Glutamatergic neuron (in vitro differentiated cells): ENCODE results near the gene CAPS2. TPM values are rescaled to one million over a fixed set of nuclear protein-coding genes. Genes with fewer than 3 reads are reported as not detected.
A peak's percentile ranks its signal among the peaks of the same experiment; 100 is the strongest.

Experiments
- DNase-seq: peaks from one replicate; pipeline ENCODE4 v3.0.0; 2022
- H3K27ac Mint-ChIP-seq: one replicate; pipeline ENCODE4 v1.8.0; 2020; ENCODE audit warnings: mild to moderate bottlenecking, mixed read lengths, inconsistent platforms; ENCODE audit not compliant: unreplicated experiment
- H3K27me3 Mint-ChIP-seq: one replicate; pipeline ENCODE4 v1.8.0; 2020; ENCODE audit warnings: mild to moderate bottlenecking, moderate library complexity, mixed read lengths, inconsistent platforms; ENCODE audit not compliant: unreplicated experiment
- H3K36me3 Mint-ChIP-seq: one replicate; pipeline ENCODE4 v1.8.0; 2020; ENCODE audit warnings: mild to moderate bottlenecking, mixed read lengths, inconsistent platforms; ENCODE audit not compliant: unreplicated experiment
- H3K4me1 Mint-ChIP-seq: one replicate; pipeline ENCODE4 v1.8.0; 2020; ENCODE audit warnings: mild to moderate bottlenecking, low read depth, mixed read lengths, inconsistent platforms; ENCODE audit not compliant: unreplicated experiment
- H3K4me3 Mint-ChIP-seq: one replicate; pipeline ENCODE4 v1.8.0; 2020; ENCODE audit warnings: mild to moderate bottlenecking, mixed read lengths, inconsistent platforms; ENCODE audit not compliant: unreplicated experiment
- H3K9me3 Mint-ChIP-seq: one replicate; pipeline ENCODE4 v1.8.0; 2020; ENCODE audit warnings: mild to moderate bottlenecking, moderate library complexity, mixed read lengths, inconsistent platforms; ENCODE audit not compliant: unreplicated experiment
- total RNA-seq: library from RNA; stranded (reverse); fragmentation: NEBNext Ultra II Directional; extraction: Animal tissue kit (Norgen Biotek cat#: 25700); gene quantifications from one replicate; pipeline ENCODE4 v1.2.1, GENCODE V29; 2021; ENCODE audit not compliant: unreplicated experiment
- TF ChIP-seq, protein P1 (sequence below): fragments of 200-600 bp; sonication (generic); IDR thresholded peaks from one replicate; pipeline ENCODE4 v1.5.0; 2021; ENCODE audit not compliant: partially characterized antibody, unreplicated experiment

CAPS2 gene
- total RNA-seq, 1 donor from 2014 or later: 6.8 TPM

DNA sequence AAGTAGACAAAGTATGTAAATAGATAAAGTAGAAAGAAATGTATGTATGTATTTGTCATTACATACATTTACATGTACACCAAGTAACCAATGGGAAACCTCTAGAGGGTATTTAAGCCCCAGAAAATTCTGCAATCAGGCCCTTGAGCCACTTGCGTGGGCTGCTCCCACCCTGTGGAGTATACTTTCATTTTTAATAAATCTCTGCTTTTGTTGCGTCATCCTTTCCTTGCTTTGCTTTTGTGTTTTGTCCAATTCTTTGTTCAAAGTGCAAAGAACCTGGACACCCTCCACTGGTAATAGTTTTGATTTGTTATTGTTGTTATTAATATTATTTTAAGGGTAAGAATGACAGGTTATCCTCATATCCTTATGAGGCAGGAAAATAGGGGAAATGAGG lies 21.8 kb downstream of the CAPS2 start:
- DNase-seq: no peak
- Mint-ChIP-seq H3K36me3 (peaks cover 4% of the 10 kb centered on the region), H3K27me3 (no peaks in the 10 kb centered on the region), H3K9me3 (peaks cover 5% of the 10 kb centered on the region), H3K4me3 (no peak overlapping the region), H3K4me1 (no peaks in the 10 kb centered on the region), H3K27ac (no peak overlapping the region)
- TF ChIP-seq, protein P1, sequence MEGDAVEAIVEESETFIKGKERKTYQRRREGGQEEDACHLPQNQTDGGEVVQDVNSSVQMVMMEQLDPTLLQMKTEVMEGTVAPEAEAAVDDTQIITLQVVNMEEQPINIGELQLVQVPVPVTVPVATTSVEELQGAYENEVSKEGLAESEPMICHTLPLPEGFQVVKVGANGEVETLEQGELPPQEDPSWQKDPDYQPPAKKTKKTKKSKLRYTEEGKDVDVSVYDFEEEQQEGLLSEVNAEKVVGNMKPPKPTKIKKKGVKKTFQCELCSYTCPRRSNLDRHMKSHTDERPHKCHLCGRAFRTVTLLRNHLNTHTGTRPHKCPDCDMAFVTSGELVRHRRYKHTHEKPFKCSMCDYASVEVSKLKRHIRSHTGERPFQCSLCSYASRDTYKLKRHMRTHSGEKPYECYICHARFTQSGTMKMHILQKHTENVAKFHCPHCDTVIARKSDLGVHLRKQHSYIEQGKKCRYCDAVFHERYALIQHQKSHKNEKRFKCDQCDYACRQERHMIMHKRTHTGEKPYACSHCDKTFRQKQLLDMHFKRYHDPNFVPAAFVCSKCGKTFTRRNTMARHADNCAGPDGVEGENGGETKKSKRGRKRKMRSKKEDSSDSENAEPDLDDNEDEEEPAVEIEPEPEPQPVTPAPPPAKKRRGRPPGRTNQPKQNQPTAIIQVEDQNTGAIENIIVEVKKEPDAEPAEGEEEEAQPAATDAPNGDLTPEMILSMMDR: no peak

DNA sequence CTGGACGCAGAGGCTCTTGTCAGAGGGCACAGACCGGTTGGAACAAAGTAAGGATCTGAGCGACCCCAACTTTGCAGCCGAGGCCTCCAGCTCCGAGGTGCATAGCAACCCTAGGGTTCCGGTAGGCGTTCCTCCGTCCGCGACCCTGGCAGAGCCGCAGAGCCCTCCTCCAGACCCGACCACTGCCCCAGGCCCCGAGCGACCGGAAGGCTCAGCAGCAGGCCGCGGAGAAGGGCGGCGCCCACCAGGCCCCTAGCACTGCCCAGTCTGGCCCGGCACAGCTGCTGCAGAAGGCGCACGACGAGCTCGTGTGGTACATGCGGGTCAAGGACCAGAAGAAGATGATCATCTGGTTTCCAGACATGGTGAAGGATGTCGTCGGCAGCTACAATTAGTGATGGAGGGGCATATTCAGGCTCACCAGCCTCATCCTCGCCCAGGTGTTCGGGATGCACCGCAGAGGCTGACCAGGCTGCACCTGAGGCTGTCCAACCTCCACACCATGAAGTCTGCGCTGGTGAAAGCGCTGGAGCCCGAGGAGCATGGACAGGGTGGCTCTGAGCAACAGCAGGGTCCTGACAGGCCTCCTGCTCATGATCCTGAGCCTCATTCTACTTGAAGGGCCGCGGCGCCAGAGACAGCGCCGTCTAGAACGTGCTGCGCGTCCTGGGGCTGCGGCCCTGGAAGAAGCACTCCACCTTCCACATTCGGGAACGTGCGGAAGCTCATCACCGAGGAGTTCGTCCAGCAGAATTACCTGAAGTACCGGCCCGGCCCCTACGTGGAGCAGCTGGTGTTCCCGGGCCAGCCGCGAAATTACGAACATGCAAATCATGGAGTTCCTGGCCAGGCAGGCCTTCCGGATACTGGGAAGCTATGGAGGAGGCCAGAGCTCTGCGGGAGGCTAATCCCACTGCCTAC lies 24.5 kb downstream of the CAPS2 start:
- DNase-seq: no peak
- TF ChIP-seq, protein P1: no peak
- no peaks in the 10 kb centered on the region for H3K27me3 Mint-ChIP-seq
- H3K4me3 Mint-ChIP-seq: no peak overlapping the region
- H3K9me3 Mint-ChIP-seq: peaks cover 5% of the 10 kb centered on the region
- peaks cover 12% of the 10 kb centered on the region for H3K4me1 Mint-ChIP-seq
- peaks cover 4% of the 10 kb centered on the region for H3K36me3 Mint-ChIP-seq
- H3K27ac Mint-ChIP-seq: no peak overlapping the region

- DNase-seq: no peak
- Mint-ChIP-seq H3K4me1 (peaks cover 12% of the 10 kb centered on the region), H3K27ac (peak overlapping the region; percentile 59), H3K27me3 (no peaks in the 10 kb centered on the region), H3K36me3 (peaks cover 4% of the 10 kb centered on the region), H3K4me3 (no peak overlapping the region), H3K9me3 (peaks cover 5% of the 10 kb centered on the region)
- TF ChIP-seq, protein P1: no peak
Measured at GRCh38 chr12:75302781-75303180, 27.3 kb downstream of the CAPS2 start.

- peaks cover 5% of the 10 kb centered on the region for H3K9me3 Mint-ChIP-seq
- peaks cover 12% of the 10 kb centered on the region for H3K4me1 Mint-ChIP-seq
- peak overlapping the region; percentile 59 for H3K27ac Mint-ChIP-seq
- no peak for DNase-seq
- TF ChIP-seq, protein P1: no peak
- H3K36me3 Mint-ChIP-seq: peaks cover 4% of the 10 kb centered on the region
- H3K4me3 Mint-ChIP-seq: no peak overlapping the region
- H3K27me3 Mint-ChIP-seq: no peaks in the 10 kb centered on the region
Measured at GRCh38 chr12:75302225-75302624, 27.9 kb downstream of the CAPS2 start.

DNA sequence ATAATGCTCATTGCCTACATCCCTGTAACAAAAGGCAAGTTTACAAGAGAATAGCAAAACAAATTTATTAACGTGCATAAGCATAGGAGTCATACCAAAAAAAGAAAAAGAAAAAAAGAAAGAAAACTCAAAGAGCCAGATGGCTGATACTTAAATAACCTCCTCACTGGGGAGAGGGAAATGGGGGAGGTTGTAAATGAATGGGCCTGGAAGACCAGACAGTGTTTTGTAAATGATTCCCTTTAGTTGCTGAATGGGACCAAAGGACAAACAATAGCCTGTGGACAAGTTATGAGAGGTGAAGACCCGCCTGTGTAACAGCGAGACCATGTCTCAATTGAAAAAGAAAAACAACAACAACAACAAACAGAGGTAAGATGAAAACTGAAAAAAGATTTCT lies 35.3 kb downstream of the CAPS2 start:
- Mint-ChIP-seq H3K4me1 (peaks cover 8% of the 10 kb centered on the region), H3K27ac (no peak overlapping the region)
- DNase-seq: no peak

More for the DNA sequence above, 35.3 kb downstream of the CAPS2 start:
- TF ChIP-seq, protein P1: no peak
- Mint-ChIP-seq H3K36me3 (no peaks in the 10 kb centered on the region), H3K4me3 (no peak overlapping the region), H3K9me3 (peaks cover 2% of the 10 kb centered on the region), H3K27me3 (no peaks in the 10 kb centered on the region)
